LNCaP clone FGC (cell line): ENCODE results near the gene PNPLA8.
A peak's percentile ranks its signal among the peaks of the same experiment; 100 is the strongest.

Experiments used
- DNase-seq: peaks from one replicate; pipeline ENCODE4 v3.0.0-alpha.2; 2011; ENCODE audit warnings: low read depth
- H3K4me3 ChIP-seq: 2 replicates; pipeline ENCODE4 v1.5.1; 2011; ENCODE audit warnings: mild to moderate bottlenecking, low read depth, low read length, control low read depth
- CTCF ChIP-seq: IDR thresholded peaks from 2 replicates; pipeline ENCODE4 v1.5.1; 2012; ENCODE audit warnings: mild to moderate bottlenecking; ENCODE audit not compliant: control insufficient read depth, insufficient read depth; ENCODE audit errors: extremely low read depth

The PNPLA8 gene

GRCh38 chr7:108503112-108504026 is 22.6 kb downstream of the PNPLA8 start:
- TF ChIP-seq CTCF: no peak
- no peak overlapping the region for H3K4me3 ChIP-seq
- no peak for DNase-seq

- H3K4me3 ChIP-seq: no peak overlapping the region
Observed at GRCh38 chr7:108499566-108499965, 26.4 kb downstream of the PNPLA8 start.

GRCh38 chr7:108498481-108498880 is 27.5 kb downstream of the PNPLA8 start:
- TF ChIP-seq CTCF: no peak
- no peak overlapping the region for H3K4me3 ChIP-seq
- no peak for DNase-seq

More at GRCh38 chr7:108499566-108499965, 26.4 kb downstream of the PNPLA8 start:
- DNase-seq: no peak
- no peak for TF ChIP-seq CTCF

GRCh38 chr7:108497082-108497725 is 28.7 kb downstream of the PNPLA8 start:
- peak; percentile 79 for TF ChIP-seq CTCF
- DNase-seq: peak; percentile 26
- H3K4me3 ChIP-seq: no peak overlapping the region

GRCh38 chr7:108492742-108493141 is 33.2 kb downstream of the PNPLA8 start:
- TF ChIP-seq CTCF: no peak
- DNase-seq: no peak

GRCh38 chr7:108488768-108489538 is 37.0 kb downstream of the PNPLA8 start:
- no peak overlapping the region for H3K4me3 ChIP-seq
- no peak for TF ChIP-seq CTCF
- no peak for DNase-seq

More at GRCh38 chr7:108492742-108493141, 33.2 kb downstream of the PNPLA8 start:
- H3K4me3 ChIP-seq: no peak overlapping the region
